ENCODE data around the gene FSTL4. TPM values are rescaled to one million over a fixed set of nuclear protein-coding genes. Genes with fewer than 3 reads are reported as not detected.

Gene FSTL4
- total RNA-seq, 2 experiments from 2014 or later = 0.36 TPM; not detected in 1

- Mint-ChIP-seq H3K27me3 (no peaks in the 10 kb centered on the region), H3K4me3 (no peak overlapping the region), H3K27ac (no peak overlapping the region), H3K36me3 (no peaks in the 10 kb centered on the region), H3K9me3 (no peaks in the 10 kb centered on the region), H3K4me1 (ENCODE audit: low read depth) (peaks cover 7% of the 10 kb centered on the region)
- CTCF ChIA-PET = no interaction called here
- DNase-seq = no peak
- intact Hi-C loops (cut with micrococcal nuclease) = no loop called here
- POLR2A ChIA-PET = no interaction called here
Measured at GRCh38 chr5:133238426-133239205, 373.7 kb downstream of the FSTL4 start.

GRCh38 chr5:133236976-133237375 lies 375.4 kb downstream of the FSTL4 start:
- POLR2A ChIA-PET = no interaction called here
- Mint-ChIP-seq H3K4me3 (no peak overlapping the region), H3K27ac (no peak overlapping the region), H3K9me3 (no peaks in the 10 kb centered on the region), H3K36me3 (no peaks in the 10 kb centered on the region), H3K27me3 (no peaks in the 10 kb centered on the region), H3K4me1 (ENCODE audit: low read depth) (peaks cover 7% of the 10 kb centered on the region)
- DNase-seq = no peak
- CTCF ChIA-PET = interaction anchor here (0.6 kb wide), 1 partner anchor 16 kb away, joined by 3 read pairs; no protein-coding TSS in a partner anchor
- intact Hi-C loops (cut with micrococcal nuclease) = no loop called here

- ChIA-PET CTCF (no interaction called here), POLR2A (interaction anchor here (0.8 kb wide), 1 partner anchor 10 kb away, joined by 3 read pairs; no protein-coding TSS in a partner anchor)
- no peaks in the 10 kb centered on the region for H3K9me3 Mint-ChIP-seq
- H3K36me3 Mint-ChIP-seq = no peaks in the 10 kb centered on the region
- H3K27me3 Mint-ChIP-seq = no peaks in the 10 kb centered on the region
- no peak for DNase-seq
- H3K27ac Mint-ChIP-seq = no peak overlapping the region
- intact Hi-C loops (cut with micrococcal nuclease) = no loop called here
- H3K4me1 Mint-ChIP-seq (ENCODE audit: low read depth) = peaks cover 7% of the 10 kb centered on the region
- no peak overlapping the region for H3K4me3 Mint-ChIP-seq
Measured at GRCh38 chr5:133236541-133236951, 375.8 kb downstream of the FSTL4 start.

GRCh38 chr5:133235696-133236426 lies 376.5 kb downstream of the FSTL4 start:
- Mint-ChIP-seq H3K4me1 (ENCODE audit: low read depth) (peaks cover 6% of the 10 kb centered on the region), H3K36me3 (no peaks in the 10 kb centered on the region), H3K27ac (no peak overlapping the region), H3K9me3 (no peaks in the 10 kb centered on the region), H3K27me3 (no peaks in the 10 kb centered on the region), H3K4me3 (no peak overlapping the region)
- ChIA-PET CTCF (no interaction called here), POLR2A (interaction anchor here (0.8 kb wide), 1 partner anchor 11 kb away, joined by 3 read pairs; no protein-coding TSS in a partner anchor)
- intact Hi-C loops (cut with micrococcal nuclease) = no loop called here
- DNase-seq = no peak

GRCh38 chr5:133234911-133235310 lies 377.4 kb downstream of the FSTL4 start:
- intact Hi-C loops (cut with micrococcal nuclease) = no loop called here
- Mint-ChIP-seq H3K4me3 (no peak overlapping the region), H3K9me3 (no peaks in the 10 kb centered on the region), H3K36me3 (no peaks in the 10 kb centered on the region), H3K27me3 (no peaks in the 10 kb centered on the region), H3K27ac (no peak overlapping the region), H3K4me1 (ENCODE audit: low read depth) (peaks cover 1% of the 10 kb centered on the region)
- ChIA-PET CTCF (no interaction called here), POLR2A (no interaction called here)
- DNase-seq = no peak

- Mint-ChIP-seq H3K9me3 (no peaks in the 10 kb centered on the region), H3K27me3 (no peaks in the 10 kb centered on the region), H3K4me3 (no peak overlapping the region), H3K4me1 (ENCODE audit: low read depth) (no peaks in the 10 kb centered on the region), H3K27ac (no peak overlapping the region), H3K36me3 (no peaks in the 10 kb centered on the region)
- intact Hi-C loops (cut with micrococcal nuclease) = no loop called here
- no peak for DNase-seq
- ChIA-PET POLR2A (no interaction called here), CTCF (no interaction called here)
Measured at GRCh38 chr5:133234273-133234672, 378.1 kb downstream of the FSTL4 start.

- ChIA-PET POLR2A (no interaction called here), CTCF (no interaction called here)
- H3K27ac Mint-ChIP-seq = no peak overlapping the region
- H3K4me1 Mint-ChIP-seq (ENCODE audit: low read depth) = no peaks in the 10 kb centered on the region
- H3K27me3 Mint-ChIP-seq = no peaks in the 10 kb centered on the region
- H3K9me3 Mint-ChIP-seq = no peaks in the 10 kb centered on the region
- no peaks in the 10 kb centered on the region for H3K36me3 Mint-ChIP-seq
- H3K4me3 Mint-ChIP-seq = no peak overlapping the region
- DNase-seq = no peak
- intact Hi-C loops (cut with micrococcal nuclease) = no loop called here
Measured at GRCh38 chr5:133233616-133234015, 378.7 kb downstream of the FSTL4 start.

- Mint-ChIP-seq H3K4me1 (ENCODE audit: low read depth) (no peaks in the 10 kb centered on the region), H3K4me3 (no peak overlapping the region), H3K27me3 (no peaks in the 10 kb centered on the region), H3K36me3 (no peaks in the 10 kb centered on the region), H3K27ac (no peak overlapping the region), H3K9me3 (no peaks in the 10 kb centered on the region)
- CTCF ChIA-PET = no interaction called here
- intact Hi-C loops (cut with micrococcal nuclease) = no loop called here
- no peak for DNase-seq
- POLR2A ChIA-PET = no interaction called here
Measured at GRCh38 chr5:133232911-133233310, 379.4 kb downstream of the FSTL4 start.

- no peak overlapping the region for H3K27ac Mint-ChIP-seq
- H3K27me3 Mint-ChIP-seq = no peaks in the 10 kb centered on the region
- H3K4me1 Mint-ChIP-seq (ENCODE audit: low read depth) = no peaks in the 10 kb centered on the region
- H3K9me3 Mint-ChIP-seq = no peaks in the 10 kb centered on the region
- H3K4me3 Mint-ChIP-seq = no peak overlapping the region
- no peak for DNase-seq
- H3K36me3 Mint-ChIP-seq = no peaks in the 10 kb centered on the region
- CTCF ChIA-PET = no interaction called here
- POLR2A ChIA-PET = no interaction called here
- intact Hi-C loops (cut with micrococcal nuclease) = no loop called here
Measured at GRCh38 chr5:133232435-133232834, 379.9 kb downstream of the FSTL4 start.

GRCh38 chr5:133232011-133232410 lies 380.3 kb downstream of the FSTL4 start:
- no peak overlapping the region for H3K27ac Mint-ChIP-seq
- ChIA-PET CTCF (no interaction called here), POLR2A (no interaction called here)
- no peaks in the 10 kb centered on the region for H3K4me1 Mint-ChIP-seq (ENCODE audit: low read depth)
- no peak overlapping the region for H3K4me3 Mint-ChIP-seq
- H3K36me3 Mint-ChIP-seq = no peaks in the 10 kb centered on the region
- DNase-seq = no peak
- intact Hi-C loops (cut with micrococcal nuclease) = no loop called here
- no peaks in the 10 kb centered on the region for H3K9me3 Mint-ChIP-seq
- no peaks in the 10 kb centered on the region for H3K27me3 Mint-ChIP-seq

GRCh38 chr5:133230823-133231578 lies 381.3 kb downstream of the FSTL4 start:
- no peak for DNase-seq
- intact Hi-C loops (cut with micrococcal nuclease) = no loop called here
- H3K4me1 Mint-ChIP-seq (ENCODE audit: low read depth) = no peaks in the 10 kb centered on the region
- H3K27me3 Mint-ChIP-seq = no peaks in the 10 kb centered on the region
- no peak overlapping the region for H3K27ac Mint-ChIP-seq
- POLR2A ChIA-PET = interaction anchor here (0.9 kb wide), 1 partner anchor 67 kb away, joined by 3 read pairs; no protein-coding TSS in a partner anchor
- no peak overlapping the region for H3K4me3 Mint-ChIP-seq
- CTCF ChIA-PET = no interaction called here
- no peaks in the 10 kb centered on the region for H3K9me3 Mint-ChIP-seq
- no peaks in the 10 kb centered on the region for H3K36me3 Mint-ChIP-seq

- POLR2A ChIA-PET = no interaction called here
- Mint-ChIP-seq H3K4me1 (ENCODE audit: low read depth) (no peaks in the 10 kb centered on the region), H3K4me3 (no peak overlapping the region), H3K36me3 (no peaks in the 10 kb centered on the region), H3K9me3 (no peaks in the 10 kb centered on the region), H3K27ac (no peak overlapping the region), H3K27me3 (no peaks in the 10 kb centered on the region)
- DNase-seq = no peak
- CTCF ChIA-PET = interaction anchor here (0.6 kb wide), 1 partner anchor 669 kb away, joined by 3 read pairs; no protein-coding TSS in a partner anchor
- intact Hi-C loops (cut with micrococcal nuclease) = no loop called here
Measured at GRCh38 chr5:133229931-133230664, 382.2 kb downstream of the FSTL4 start.

Data from activated CD4-positive, alpha-beta memory T cell treated with anti-CD3 and anti-CD28 coated beads for 36 hours (primary cell).